ENCODE results near the gene ITGA11.

The ITGA11 gene

GRCh38 chr15:68347392-68347791 is 84.6 kb downstream of the ITGA11 start:
- Histone ChIP-seq H3K27ac (peak overlapping the region; percentile 53 to 93), H3K4me3 (no peak overlapping the region)
- no peak for DNase-seq (ENCODE audit: low spot score)
- no peak for TF ChIP-seq CTCF (IDR thresholded peaks at IDR 0.05)

GRCh38 chr15:68346979-68347378 is 85.0 kb downstream of the ITGA11 start:
- no peak for DNase-seq (ENCODE audit: low spot score)
- Histone ChIP-seq H3K27ac (peak overlapping the region in 1 of 2 donors; percentile 53), H3K4me3 (no peak overlapping the region)
- no peak for TF ChIP-seq CTCF (IDR thresholded peaks at IDR 0.05)

GRCh38 chr15:68345481-68345880 is 86.5 kb downstream of the ITGA11 start:
- TF ChIP-seq CTCF (IDR thresholded peaks at IDR 0.05), result no peak
- DNase-seq (ENCODE audit: low spot score), result no peak
- peak overlapping the region; percentile 11 to 95 for H3K27ac ChIP-seq
- H3K4me3 ChIP-seq, result no peak overlapping the region

- no peak for TF ChIP-seq CTCF (IDR thresholded peaks at IDR 0.05)
- no peak overlapping the region for H3K4me3 ChIP-seq
- H3K27ac ChIP-seq, result peak overlapping the region; percentile 95
- no peak for DNase-seq (ENCODE audit: low spot score)
These were observed 87.4 kb downstream of the ITGA11 start for GRCh38 chr15:68344600-68344999.

GRCh38 chr15:68343579-68344225 is 88.3 kb downstream of the ITGA11 start:
- no peak for TF ChIP-seq CTCF (IDR thresholded peaks at IDR 0.05)
- Histone ChIP-seq H3K4me3 (no peak overlapping the region), H3K27ac (peak overlapping the region; percentile 95)
- no peak for DNase-seq (ENCODE audit: low spot score)

- H3K4me3 ChIP-seq, result no peak overlapping the region
- peak overlapping the region; percentile 95 for H3K27ac ChIP-seq
- TF ChIP-seq CTCF (IDR thresholded peaks at IDR 0.05), result no peak
- DNase-seq (ENCODE audit: low spot score), result no peak
These were observed 89.9 kb downstream of the ITGA11 start for GRCh38 chr15:68341760-68342725.
